LNCAP (cell line): ENCODE data around the gene SIRPG.

Experiments used
- TF ChIP-seq, protein P1 (sequence below): fragments of 450-650 bp; IDR thresholded peaks from 2 replicates; pipeline ENCODE4 v1.5.1; 2017; ENCODE audit warnings: mild to moderate bottlenecking

The SIRPG gene

DNA sequence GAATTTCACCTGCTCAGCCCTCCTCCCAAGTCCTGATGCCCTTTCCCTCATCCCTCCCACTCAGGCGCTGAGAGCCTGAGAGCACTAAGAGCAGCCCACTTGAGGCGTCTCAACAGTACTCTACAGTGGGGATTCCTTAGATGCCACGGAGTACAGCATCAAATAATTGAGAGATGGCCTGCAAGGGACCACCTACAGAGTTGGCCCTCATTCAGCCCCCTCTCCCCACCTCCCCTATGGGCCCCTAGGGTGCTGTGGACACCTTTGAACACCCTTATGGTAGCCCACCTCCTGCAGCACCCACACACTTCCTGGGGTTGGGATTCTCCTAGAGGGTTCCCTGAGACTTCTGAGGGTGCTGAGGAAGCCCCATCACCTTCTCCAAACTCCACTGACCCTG, 37.1 kb upstream of the SIRPG start:
- TF ChIP-seq, protein P1, sequence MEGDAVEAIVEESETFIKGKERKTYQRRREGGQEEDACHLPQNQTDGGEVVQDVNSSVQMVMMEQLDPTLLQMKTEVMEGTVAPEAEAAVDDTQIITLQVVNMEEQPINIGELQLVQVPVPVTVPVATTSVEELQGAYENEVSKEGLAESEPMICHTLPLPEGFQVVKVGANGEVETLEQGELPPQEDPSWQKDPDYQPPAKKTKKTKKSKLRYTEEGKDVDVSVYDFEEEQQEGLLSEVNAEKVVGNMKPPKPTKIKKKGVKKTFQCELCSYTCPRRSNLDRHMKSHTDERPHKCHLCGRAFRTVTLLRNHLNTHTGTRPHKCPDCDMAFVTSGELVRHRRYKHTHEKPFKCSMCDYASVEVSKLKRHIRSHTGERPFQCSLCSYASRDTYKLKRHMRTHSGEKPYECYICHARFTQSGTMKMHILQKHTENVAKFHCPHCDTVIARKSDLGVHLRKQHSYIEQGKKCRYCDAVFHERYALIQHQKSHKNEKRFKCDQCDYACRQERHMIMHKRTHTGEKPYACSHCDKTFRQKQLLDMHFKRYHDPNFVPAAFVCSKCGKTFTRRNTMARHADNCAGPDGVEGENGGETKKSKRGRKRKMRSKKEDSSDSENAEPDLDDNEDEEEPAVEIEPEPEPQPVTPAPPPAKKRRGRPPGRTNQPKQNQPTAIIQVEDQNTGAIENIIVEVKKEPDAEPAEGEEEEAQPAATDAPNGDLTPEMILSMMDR = no peak

DNA sequence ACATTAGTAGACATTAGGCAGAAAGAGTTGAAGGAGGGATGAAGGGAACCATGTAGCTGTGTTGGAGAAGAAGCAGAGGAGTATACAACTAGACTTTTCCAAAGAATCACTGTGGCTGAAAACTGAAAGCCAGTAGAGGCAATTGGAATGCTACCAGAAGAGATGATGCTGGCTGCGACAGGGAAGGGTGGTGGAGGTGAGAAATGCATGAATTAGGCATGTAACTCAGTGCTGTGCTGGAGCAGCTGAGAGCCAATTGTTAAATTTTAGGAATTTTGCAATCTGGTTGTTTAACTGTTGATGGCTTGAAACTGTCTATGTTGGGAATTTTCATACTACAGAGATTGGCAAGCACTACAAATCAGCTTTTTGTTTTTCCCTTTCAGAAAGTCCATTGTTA, 35.8 kb upstream of the SIRPG start:
- TF ChIP-seq, protein P1 = no peak

DNA sequence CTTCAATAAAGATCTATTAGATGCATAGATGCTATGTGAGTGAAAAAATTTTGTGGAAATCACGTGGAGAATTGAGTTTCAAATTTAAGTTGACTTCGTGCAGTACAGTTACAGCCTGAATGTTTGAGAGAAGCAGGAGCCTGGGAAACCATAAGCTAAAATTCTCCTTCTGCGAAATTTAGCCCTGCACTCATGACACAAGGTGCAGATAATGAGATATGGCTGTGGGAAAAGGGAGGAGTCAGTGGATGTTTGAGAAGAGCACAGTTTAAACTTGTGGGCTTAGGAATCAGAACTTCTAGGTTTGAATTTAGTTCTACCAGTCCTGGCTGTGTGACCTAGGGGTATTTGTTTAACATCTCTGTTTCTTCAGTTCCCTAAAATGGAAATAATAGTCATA, 32.1 kb upstream of the SIRPG start:
- TF ChIP-seq, protein P1 = no peak

DNA sequence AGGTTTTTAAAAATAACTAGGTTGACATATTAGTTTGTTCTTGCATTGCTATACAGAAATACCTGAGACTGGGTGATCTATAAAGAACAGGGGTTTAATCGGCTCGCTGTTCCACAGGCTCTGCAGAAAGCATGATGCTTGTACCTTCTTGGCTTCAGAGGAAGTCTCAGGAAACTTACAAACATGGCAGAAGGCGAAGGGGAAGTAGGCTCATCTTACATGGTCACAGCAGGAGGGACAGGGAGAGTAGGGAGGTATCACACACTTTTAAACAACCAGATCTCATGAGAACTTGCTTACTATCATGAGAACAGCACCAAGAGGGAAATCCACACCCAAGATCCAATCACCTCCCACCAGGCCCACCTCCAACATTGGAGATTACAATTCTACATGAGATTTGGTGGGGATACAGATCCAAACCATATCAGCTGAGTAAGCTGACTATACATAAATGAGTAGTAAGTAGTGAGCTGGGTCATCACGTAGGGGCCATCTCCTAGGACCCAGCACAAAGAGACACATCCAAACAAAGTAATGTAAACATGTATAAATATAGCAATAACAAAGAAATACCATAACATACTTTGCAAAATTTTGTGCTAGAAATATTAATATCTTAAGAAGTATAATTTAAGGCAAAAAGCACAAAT, 31.4 kb upstream of the SIRPG start:
- TF ChIP-seq, protein P1 = no peak

DNA sequence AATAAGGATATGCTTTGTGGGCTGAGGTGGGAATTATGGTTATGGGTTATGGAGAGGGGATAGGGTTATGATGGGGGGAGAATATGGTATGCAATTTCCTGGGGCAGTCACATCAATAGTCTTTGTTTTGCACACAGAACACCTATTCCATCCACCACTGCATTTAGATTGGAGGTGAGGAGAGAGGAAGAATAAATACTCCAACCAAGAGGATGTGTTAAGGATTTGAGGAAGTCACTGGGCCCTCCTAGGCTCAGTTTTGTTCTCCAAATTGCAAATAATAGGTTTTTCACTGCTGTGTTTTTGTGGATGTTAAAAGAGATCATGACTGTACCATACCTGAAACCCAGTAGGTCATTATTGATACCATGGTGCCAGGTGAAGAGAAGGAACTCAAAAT, 29.5 kb upstream of the SIRPG start:
- TF ChIP-seq, protein P1 = no peak

DNA sequence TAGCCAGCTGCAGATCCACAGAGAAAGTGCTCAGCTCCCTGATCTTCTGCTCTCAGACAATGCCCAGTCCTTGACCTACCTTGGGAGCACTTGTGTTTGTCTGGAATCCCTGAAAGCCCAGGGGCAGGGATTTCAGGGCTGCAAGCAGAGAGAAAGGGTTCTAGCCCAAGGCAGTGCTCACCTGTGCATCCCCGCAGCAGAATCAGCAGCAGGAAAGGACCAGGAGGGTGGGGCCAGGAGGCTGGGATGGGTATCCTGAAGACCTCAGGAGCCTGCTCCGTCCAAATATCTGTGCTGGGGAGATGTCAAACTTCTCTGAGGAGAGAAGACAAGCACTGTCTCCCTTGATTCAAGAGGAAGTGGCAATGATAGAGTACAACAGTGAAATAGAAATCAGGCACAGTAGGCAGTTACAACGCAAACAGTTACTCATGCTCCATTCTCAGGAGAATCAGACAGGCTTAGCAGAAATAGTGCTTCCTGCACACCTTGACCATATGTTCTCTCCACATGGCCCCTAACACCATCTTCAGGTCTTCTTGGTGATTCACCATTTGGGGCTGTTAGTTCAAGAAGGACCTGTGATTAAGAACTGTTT, 28.7 kb upstream of the SIRPG start:
- TF ChIP-seq, protein P1 = no peak

DNA sequence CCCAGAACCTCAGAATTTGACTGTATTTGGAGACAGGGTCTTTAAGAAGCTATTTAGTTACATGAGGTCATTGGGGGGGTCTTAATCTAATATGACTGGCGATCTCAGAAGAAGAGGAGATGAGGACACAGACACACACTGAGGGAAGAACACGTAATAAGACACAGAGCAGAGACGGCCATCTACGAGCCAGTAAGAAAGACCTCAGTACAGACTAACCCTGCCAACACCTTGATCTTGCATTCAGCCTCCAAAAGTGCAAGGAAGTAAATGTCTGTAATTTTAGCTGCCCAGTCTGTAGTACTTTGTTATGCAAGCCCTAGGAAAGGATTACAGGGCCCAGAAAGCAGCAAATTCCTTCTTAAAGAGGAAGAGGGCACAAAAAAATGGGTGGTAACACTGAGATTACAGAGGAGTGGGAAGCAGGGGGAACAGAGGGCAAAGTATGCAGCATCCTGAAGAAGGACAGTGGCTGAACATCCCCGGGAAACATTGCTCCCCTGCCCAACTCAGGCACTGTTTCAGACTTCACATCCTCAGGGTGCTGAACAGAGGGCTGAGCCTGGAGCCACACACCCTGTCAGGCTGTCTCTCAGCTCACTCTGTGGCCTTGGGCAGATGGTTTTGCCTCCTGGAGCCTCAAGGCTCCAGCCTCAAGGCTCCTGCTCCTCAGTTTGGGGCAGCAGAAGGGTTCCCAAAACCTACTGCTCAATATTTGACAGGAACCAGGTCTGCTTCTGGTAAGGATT, 27.9 kb upstream of the SIRPG start:
- TF ChIP-seq, protein P1 = no peak
